ENCODE results near the gene SWSAP1. TPM values are rescaled to one million over a fixed set of nuclear protein-coding genes. Genes with fewer than 3 reads are reported as not detected.

SWSAP1 gene
- total RNA-seq, 1 donor, result 0.72 TPM

- H3K4me1 ChIP-seq (ENCODE audit: insufficient read depth, low read length), result peaks cover 27% of the 10 kb centered on the region
- H3K79me2 ChIP-seq (ENCODE audit: insufficient read depth, low read length), result no peaks in the 10 kb centered on the region
- no peak overlapping the region for H3K4me2 ChIP-seq (ENCODE audit: insufficient read depth, low read length)
- peaks cover 6% of the 10 kb centered on the region for H3K36me3 ChIP-seq (ENCODE audit: insufficient read depth, low read length)
- H3K9me3 ChIP-seq (ENCODE audit: low read depth, low read length), result no peaks in the 10 kb centered on the region
- DNase-seq (ENCODE audit: insufficient read length, low spot score, missing footprints), result peak; percentile 4
- H3K4me3 ChIP-seq (ENCODE audit: insufficient read depth, low read length), result no peak overlapping the region
- no peak overlapping the region for H3K27ac ChIP-seq (ENCODE audit: low read depth, low read length)
- no peak overlapping the region for H2AFZ ChIP-seq (ENCODE audit: low read length)
- H4K20me1 ChIP-seq (ENCODE audit: insufficient read depth, low read length), result peaks cover 14% of the 10 kb centered on the region
- no peak for TF ChIP-seq CTCF (IDR thresholded peaks at IDR 0.05; ENCODE audit: extremely low read depth, low read depth, low read length)
- no peaks in the 10 kb centered on the region for H3K27me3 ChIP-seq (ENCODE audit: insufficient read depth, low read length)
Measured at GRCh38 chr19:11342429-11342828, 32.0 kb upstream of the SWSAP1 start.

DNA sequence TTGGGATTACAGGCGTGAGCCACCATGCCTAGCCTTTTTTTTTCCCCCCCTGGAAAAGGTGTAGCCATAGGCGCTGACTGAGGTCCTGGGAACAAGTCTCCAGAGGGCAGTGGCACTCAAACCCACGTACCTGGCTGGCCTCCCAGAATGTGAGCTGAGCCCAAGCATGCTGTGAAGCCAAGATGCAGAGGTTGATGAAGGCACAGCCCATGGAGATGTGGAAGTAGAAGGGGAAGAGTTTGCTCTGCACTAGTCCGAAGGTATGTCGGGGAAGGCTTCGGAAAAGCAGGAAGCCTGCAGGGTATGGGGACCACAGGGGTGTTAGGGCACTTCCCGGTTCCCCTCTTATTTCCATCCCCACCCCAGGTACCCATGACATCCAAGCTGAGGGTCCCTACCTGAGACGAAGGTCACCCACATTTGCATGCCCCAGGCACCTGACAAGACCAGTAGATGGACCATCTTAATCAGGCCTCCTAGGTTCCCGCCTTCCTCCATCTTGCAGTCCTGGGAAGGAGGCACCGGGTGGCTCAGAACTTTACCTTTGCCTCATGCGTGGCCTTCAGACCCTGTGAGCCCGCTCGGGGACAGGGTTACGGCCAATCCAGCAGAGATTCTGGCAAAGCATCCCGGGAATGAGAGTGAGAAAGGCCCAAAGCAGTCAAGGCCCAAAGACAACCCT, 29.2 kb upstream of the SWSAP1 start:
- Histone ChIP-seq H2AFZ (ENCODE audit: low read length) (no peak overlapping the region), H3K27ac (ENCODE audit: low read depth, low read length) (peak overlapping the region; percentile 78), H3K4me2 (ENCODE audit: insufficient read depth, low read length) (peak overlapping the region; percentile 90), H3K27me3 (ENCODE audit: insufficient read depth, low read length) (no peaks in the 10 kb centered on the region), H3K9me3 (ENCODE audit: low read depth, low read length) (no peaks in the 10 kb centered on the region), H4K20me1 (ENCODE audit: insufficient read depth, low read length) (peaks cover 14% of the 10 kb centered on the region), H3K4me1 (ENCODE audit: insufficient read depth, low read length) (peaks cover 21% of the 10 kb centered on the region), H3K4me3 (ENCODE audit: insufficient read depth, low read length) (peak overlapping the region; percentile 86), H3K36me3 (ENCODE audit: insufficient read depth, low read length) (peaks cover 6% of the 10 kb centered on the region), H3K79me2 (ENCODE audit: insufficient read depth, low read length) (no peaks in the 10 kb centered on the region)
- TF ChIP-seq CTCF (IDR thresholded peaks at IDR 0.05; ENCODE audit: extremely low read depth, low read depth, low read length), result no peak
- DNase-seq (ENCODE audit: insufficient read length, low spot score, missing footprints), result peak; percentile 21

GRCh38 chr19:11346104-11346940, 28.1 kb upstream of the SWSAP1 start, which contains the start of the genes CCDC159 and TMEM205:
TSS of gene CCDC159 (plus strand) at chr19:11346519. CDS start at chr19:11346607, 88 bp downstream.
TSS of gene TMEM205 (minus strand) at chr19:11346268. CDS start at chr19:11345619, 649 bp downstream.
- H3K9me3 ChIP-seq (ENCODE audit: low read depth, low read length), result no peaks in the 10 kb centered on the region
- DNase-seq (ENCODE audit: insufficient read length, low spot score, missing footprints), result peak; percentile 99
- peak within 1 kb of the TSS; percentile 86 for H3K4me3 ChIP-seq (ENCODE audit: insufficient read depth, low read length)
- peaks cover 21% of the 10 kb centered on the region for H3K4me1 ChIP-seq (ENCODE audit: insufficient read depth, low read length)
- H2AFZ ChIP-seq (ENCODE audit: low read length), result peak within 1 kb of the TSS; percentile 91
- H3K79me2 ChIP-seq (ENCODE audit: insufficient read depth, low read length), result no peaks in the 10 kb centered on the region
- peaks cover 14% of the 10 kb centered on the region for H4K20me1 ChIP-seq (ENCODE audit: insufficient read depth, low read length)
- peak within 1 kb of the TSS; percentile 90 for H3K4me2 ChIP-seq (ENCODE audit: insufficient read depth, low read length)
- H3K27ac ChIP-seq (ENCODE audit: low read depth, low read length), result peak within 1 kb of the TSS; percentile 78
- no peaks in the 10 kb centered on the region for H3K27me3 ChIP-seq (ENCODE audit: insufficient read depth, low read length)
- TF ChIP-seq CTCF (IDR thresholded peaks at IDR 0.05; ENCODE audit: extremely low read depth, low read depth, low read length), result no peak
- peaks cover 6% of the 10 kb centered on the region for H3K36me3 ChIP-seq (ENCODE audit: insufficient read depth, low read length)

- no peak overlapping the region for H3K27ac ChIP-seq (ENCODE audit: low read depth, low read length)
- no peaks in the 10 kb centered on the region for H3K9me3 ChIP-seq (ENCODE audit: low read depth, low read length)
- no peaks in the 10 kb centered on the region for H3K27me3 ChIP-seq (ENCODE audit: insufficient read depth, low read length)
- no peak overlapping the region for H3K4me2 ChIP-seq (ENCODE audit: insufficient read depth, low read length)
- no peak for DNase-seq (ENCODE audit: insufficient read length, low spot score, missing footprints)
- TF ChIP-seq CTCF (IDR thresholded peaks at IDR 0.05; ENCODE audit: extremely low read depth, low read depth, low read length), result no peak
- H3K79me2 ChIP-seq (ENCODE audit: insufficient read depth, low read length), result no peaks in the 10 kb centered on the region
- H3K4me3 ChIP-seq (ENCODE audit: insufficient read depth, low read length), result no peak overlapping the region
- H4K20me1 ChIP-seq (ENCODE audit: insufficient read depth, low read length), result peaks cover 12% of the 10 kb centered on the region
- peaks cover 4% of the 10 kb centered on the region for H3K36me3 ChIP-seq (ENCODE audit: insufficient read depth, low read length)
- no peak overlapping the region for H2AFZ ChIP-seq (ENCODE audit: low read length)
- peaks cover 21% of the 10 kb centered on the region for H3K4me1 ChIP-seq (ENCODE audit: insufficient read depth, low read length)
Measured at GRCh38 chr19:11347546-11348039, 26.9 kb upstream of the SWSAP1 start.

Measured in osteoblast (primary cell).